ENCODE results near the gene CHCHD3. TPM values are rescaled to one million over a fixed set of nuclear protein-coding genes. Genes with fewer than 3 reads are reported as not detected.

CHCHD3 gene
- total RNA-seq, 4 donors from 2014 or later, result 66.0 to 79.1 (median 70.0) TPM

- Histone ChIP-seq H3K4me3 (replicated peaks in 1 of 3) (no peak overlapping the region), H3K27ac (no peak overlapping the region), H3K27me3 (no peaks in the 10 kb centered on the region), H3K36me3 (no peaks in the 10 kb centered on the region), H3K9me3 (no peaks in the 10 kb centered on the region), H3K4me1 (peaks cover 21 to 23% of the 10 kb centered on the region in 2 donors)
- intact Hi-C loops (cut with DNase I), result no loop called here
- no peak for TF ChIP-seq POLR2A (IDR thresholded peaks at IDR 0.05)
- TF ChIP-seq, protein P1, sequence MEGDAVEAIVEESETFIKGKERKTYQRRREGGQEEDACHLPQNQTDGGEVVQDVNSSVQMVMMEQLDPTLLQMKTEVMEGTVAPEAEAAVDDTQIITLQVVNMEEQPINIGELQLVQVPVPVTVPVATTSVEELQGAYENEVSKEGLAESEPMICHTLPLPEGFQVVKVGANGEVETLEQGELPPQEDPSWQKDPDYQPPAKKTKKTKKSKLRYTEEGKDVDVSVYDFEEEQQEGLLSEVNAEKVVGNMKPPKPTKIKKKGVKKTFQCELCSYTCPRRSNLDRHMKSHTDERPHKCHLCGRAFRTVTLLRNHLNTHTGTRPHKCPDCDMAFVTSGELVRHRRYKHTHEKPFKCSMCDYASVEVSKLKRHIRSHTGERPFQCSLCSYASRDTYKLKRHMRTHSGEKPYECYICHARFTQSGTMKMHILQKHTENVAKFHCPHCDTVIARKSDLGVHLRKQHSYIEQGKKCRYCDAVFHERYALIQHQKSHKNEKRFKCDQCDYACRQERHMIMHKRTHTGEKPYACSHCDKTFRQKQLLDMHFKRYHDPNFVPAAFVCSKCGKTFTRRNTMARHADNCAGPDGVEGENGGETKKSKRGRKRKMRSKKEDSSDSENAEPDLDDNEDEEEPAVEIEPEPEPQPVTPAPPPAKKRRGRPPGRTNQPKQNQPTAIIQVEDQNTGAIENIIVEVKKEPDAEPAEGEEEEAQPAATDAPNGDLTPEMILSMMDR (IDR thresholded peaks at IDR 0.05), result no peak
- no peak for DNase-seq
These were observed 66.0 kb downstream of the CHCHD3 start for GRCh38 chr7:133015888-133016287.

- Histone ChIP-seq H3K4me3 (replicated peaks in 1 of 3) (no peak overlapping the region), H3K4me1 (peaks cover 14 to 15% of the 10 kb centered on the region in 2 donors), H3K27ac (no peak overlapping the region), H3K36me3 (no peaks in the 10 kb centered on the region), H3K9me3 (no peaks in the 10 kb centered on the region), H3K27me3 (no peaks in the 10 kb centered on the region)
- intact Hi-C loops (cut with DNase I), result no loop called here
- DNase-seq, result no peak
- TF ChIP-seq POLR2A (IDR thresholded peaks at IDR 0.05), result no peak
- TF ChIP-seq, protein P1 (IDR thresholded peaks at IDR 0.05), result no peak
- WGBS, 2 donors, result 94 to 97% methylated on average over 5 of the region's 5 CpGs
These were observed 70.1 kb downstream of the CHCHD3 start for GRCh38 chr7:133011746-133012145.

DNA sequence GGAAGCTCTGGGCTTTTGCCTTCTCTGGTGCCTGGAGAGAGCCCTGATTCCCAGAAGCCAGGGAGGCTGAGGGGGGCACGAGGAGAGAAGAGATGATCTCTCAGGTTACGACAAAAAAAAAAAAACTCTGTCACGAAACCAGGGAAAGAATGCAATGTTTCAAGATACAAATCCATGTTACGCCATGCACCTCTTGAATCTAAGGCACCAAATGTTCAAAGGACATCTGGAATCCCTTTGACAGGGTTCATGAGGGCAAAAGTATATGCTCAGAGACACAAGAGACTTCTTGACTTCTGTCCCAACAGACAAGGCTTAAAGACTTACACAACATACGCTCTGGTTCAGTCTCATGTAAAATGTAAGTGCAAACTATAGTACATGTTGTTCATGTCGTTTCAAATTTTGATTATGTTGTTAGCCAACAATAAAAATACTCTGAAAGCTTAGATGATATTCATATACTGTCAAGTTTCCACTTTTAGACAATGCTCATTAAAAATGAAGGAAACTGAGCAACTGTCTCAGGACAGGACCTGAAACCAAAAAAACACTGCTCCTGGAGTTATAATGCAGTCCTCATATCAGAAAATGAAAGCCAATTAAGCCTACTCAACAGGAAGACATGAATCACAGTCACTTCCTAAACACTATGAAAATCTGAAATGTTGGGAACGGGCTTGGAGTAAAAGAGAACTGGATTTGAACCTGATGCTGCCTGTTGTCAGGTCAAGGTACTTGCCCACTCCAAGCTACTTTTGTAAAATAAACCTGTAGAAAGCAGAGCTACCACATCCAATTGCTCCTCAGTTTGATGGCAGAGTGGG, 72.3 kb downstream of the CHCHD3 start:
- intact Hi-C loops (cut with DNase I), result no loop called here
- TF ChIP-seq, protein P1 (IDR thresholded peaks at IDR 0.05), result no peak
- no peak for TF ChIP-seq POLR2A (IDR thresholded peaks at IDR 0.05)
- no peaks in the 10 kb centered on the region for H3K9me3 ChIP-seq
- H3K27ac ChIP-seq, result no peak overlapping the region
- DNase-seq, result no peak
- WGBS, 2 donors, result 89 to 93% methylated on average over 7 of the region's 7 CpGs
- no peaks in the 10 kb centered on the region for H3K27me3 ChIP-seq
- H3K36me3 ChIP-seq, result no peaks in the 10 kb centered on the region
- no peak overlapping the region for H3K4me3 ChIP-seq (replicated peaks in 1 of 3)
- peaks cover 9 to 12% of the 10 kb centered on the region in 2 donors for H3K4me1 ChIP-seq

GRCh38 chr7:133007961-133008360, 73.9 kb downstream of the CHCHD3 start:
- intact Hi-C loops (cut with DNase I), result no loop called here
- Histone ChIP-seq H3K36me3 (no peaks in the 10 kb centered on the region), H3K27me3 (no peaks in the 10 kb centered on the region), H3K4me1 (peaks cover 0 to 2% of the 10 kb centered on the region in 2 donors), H3K9me3 (no peaks in the 10 kb centered on the region), H3K4me3 (replicated peaks in 1 of 3) (no peak overlapping the region), H3K27ac (no peak overlapping the region)
- no peak for DNase-seq
- no peak for TF ChIP-seq POLR2A (IDR thresholded peaks at IDR 0.05)
- TF ChIP-seq, protein P1 (IDR thresholded peaks at IDR 0.05), result no peak
- 92 to 93% methylated on average over 3 of the region's 3 CpGs for WGBS, 2 donors

All from thyroid gland (tissue), 4 donors.